Nephron (organoid): Measurements from ENCODE around the gene ADARB2.

Experiments used
- H3K27ac Mint-ChIP-seq, 3 experiments: 2 replicates each; pipeline ENCODE4 v1.8.0; 2020; ENCODE audit warnings: mixed read lengths in 3 of 3, mild to moderate bottlenecking in 2 of 3, moderate library complexity in 1 of 3
- H3K27me3 Mint-ChIP-seq: 2 replicates; pipeline ENCODE4 v1.8.0; 2021; ENCODE audit warnings: low read depth, mild to moderate bottlenecking, moderate library complexity, mixed read lengths
- H3K36me3 Mint-ChIP-seq: 2 replicates; pipeline ENCODE4 v1.8.0; 2020; ENCODE audit warnings: low read depth, mixed read lengths
- H3K4me1 Mint-ChIP-seq: 2 replicates; pipeline ENCODE4 v1.8.0; 2020; ENCODE audit warnings: mixed read lengths
- H3K4me3 Mint-ChIP-seq, 3 experiments: 2 replicates each; pipeline ENCODE4 v1.8.0; 2020; ENCODE audit warnings: mild to moderate bottlenecking in 3 of 3, mixed read lengths in 3 of 3, moderate library complexity in 2 of 3
- H3K9me3 Mint-ChIP-seq: 2 replicates; pipeline ENCODE4 v1.8.0; 2020; ENCODE audit warnings: mixed read lengths
- TF ChIP-seq, protein P1 (sequence below), 3 experiments: fragments of 200-600 bp; sonication (generic); IDR thresholded peaks; one replicate each; pipeline ENCODE4 v1.5.0; 2021; ENCODE audit warnings: antibody characterized with exemption in 3 of 3; ENCODE audit not compliant: unreplicated experiment in 3 of 3

ADARB2 gene

DNA sequence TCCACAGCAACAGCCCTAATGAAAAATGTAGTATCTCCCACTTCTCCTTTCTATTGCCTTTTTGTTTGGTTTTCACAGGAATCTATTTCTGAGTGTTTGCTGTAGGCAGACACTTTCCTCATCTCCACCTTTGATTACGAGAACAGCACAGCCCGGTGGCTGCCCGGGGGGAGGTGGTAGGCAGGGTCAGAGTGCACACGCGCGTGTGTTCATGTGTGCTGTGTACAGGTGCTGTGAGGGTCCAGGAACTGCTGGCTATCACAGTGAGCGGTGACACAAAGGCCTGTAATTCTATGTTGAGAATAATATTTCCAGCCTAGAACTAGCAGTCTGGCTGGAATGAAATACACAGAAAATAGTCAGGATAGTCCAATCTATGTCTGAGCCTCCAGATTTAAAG, 212.8 kb downstream of the ADARB2 start:
- no peak overlapping the region for H3K27ac Mint-ChIP-seq
- H3K27me3 Mint-ChIP-seq = peaks cover 14% of the 10 kb centered on the region
- no peak overlapping the region for H3K4me3 Mint-ChIP-seq
- H3K36me3 Mint-ChIP-seq = no peaks in the 10 kb centered on the region
- H3K4me1 Mint-ChIP-seq = no peaks in the 10 kb centered on the region
- TF ChIP-seq, protein P1, sequence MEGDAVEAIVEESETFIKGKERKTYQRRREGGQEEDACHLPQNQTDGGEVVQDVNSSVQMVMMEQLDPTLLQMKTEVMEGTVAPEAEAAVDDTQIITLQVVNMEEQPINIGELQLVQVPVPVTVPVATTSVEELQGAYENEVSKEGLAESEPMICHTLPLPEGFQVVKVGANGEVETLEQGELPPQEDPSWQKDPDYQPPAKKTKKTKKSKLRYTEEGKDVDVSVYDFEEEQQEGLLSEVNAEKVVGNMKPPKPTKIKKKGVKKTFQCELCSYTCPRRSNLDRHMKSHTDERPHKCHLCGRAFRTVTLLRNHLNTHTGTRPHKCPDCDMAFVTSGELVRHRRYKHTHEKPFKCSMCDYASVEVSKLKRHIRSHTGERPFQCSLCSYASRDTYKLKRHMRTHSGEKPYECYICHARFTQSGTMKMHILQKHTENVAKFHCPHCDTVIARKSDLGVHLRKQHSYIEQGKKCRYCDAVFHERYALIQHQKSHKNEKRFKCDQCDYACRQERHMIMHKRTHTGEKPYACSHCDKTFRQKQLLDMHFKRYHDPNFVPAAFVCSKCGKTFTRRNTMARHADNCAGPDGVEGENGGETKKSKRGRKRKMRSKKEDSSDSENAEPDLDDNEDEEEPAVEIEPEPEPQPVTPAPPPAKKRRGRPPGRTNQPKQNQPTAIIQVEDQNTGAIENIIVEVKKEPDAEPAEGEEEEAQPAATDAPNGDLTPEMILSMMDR (IDR thresholded peaks at IDR 0.05; ENCODE audit: unreplicated experiment in 3 of 3) = no peak
- no peaks in the 10 kb centered on the region for H3K9me3 Mint-ChIP-seq

DNA sequence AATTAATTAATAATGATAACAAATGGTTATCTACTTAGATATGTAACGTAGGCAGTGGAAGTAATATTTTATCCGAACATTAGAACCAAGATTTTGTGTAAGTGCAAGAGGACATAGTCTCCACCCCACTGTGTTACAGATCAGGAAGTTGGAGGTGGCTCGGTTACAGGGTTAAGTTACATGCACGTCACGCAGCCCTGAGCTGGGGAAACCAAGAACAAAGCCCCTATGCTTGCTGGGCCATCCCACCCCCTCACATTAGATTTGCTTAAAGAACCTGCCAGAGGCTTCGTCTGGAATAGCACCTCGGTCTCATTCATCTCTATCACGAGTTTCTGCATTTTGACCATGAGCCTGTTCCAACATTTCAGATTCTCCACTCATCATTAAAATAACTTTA, 214.1 kb downstream of the ADARB2 start:
- no peak overlapping the region for H3K27ac Mint-ChIP-seq
- no peaks in the 10 kb centered on the region for H3K9me3 Mint-ChIP-seq
- peaks cover 18% of the 10 kb centered on the region for H3K27me3 Mint-ChIP-seq
- H3K4me3 Mint-ChIP-seq = no peak overlapping the region
- TF ChIP-seq, protein P1 (IDR thresholded peaks at IDR 0.05; ENCODE audit: unreplicated experiment in 3 of 3) = no peak
- H3K36me3 Mint-ChIP-seq = no peaks in the 10 kb centered on the region
- H3K4me1 Mint-ChIP-seq = no peaks in the 10 kb centered on the region

DNA sequence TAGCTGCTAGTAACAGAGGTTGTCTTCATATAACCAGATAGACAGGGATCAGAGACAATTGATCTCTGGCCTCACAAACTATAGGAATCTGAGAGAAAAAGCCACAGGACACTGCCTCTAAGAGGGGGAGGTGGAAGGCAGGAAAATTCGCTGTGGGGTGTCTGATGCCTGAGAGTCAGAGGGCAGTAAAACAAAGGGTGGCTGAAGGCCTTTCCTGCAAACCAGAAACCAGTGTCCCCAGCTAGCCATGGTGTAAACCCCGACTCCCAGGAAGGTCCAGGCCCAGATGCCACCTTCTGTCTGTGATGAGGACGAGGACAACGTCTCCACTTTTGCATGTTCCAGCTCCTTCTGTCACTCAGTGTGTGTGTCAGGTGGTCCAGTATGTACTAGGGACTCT, 215.1 kb downstream of the ADARB2 start:
- Mint-ChIP-seq H3K27ac (no peak overlapping the region), H3K27me3 (peaks cover 24% of the 10 kb centered on the region), H3K4me1 (peaks cover 2% of the 10 kb centered on the region), H3K9me3 (no peaks in the 10 kb centered on the region), H3K36me3 (no peaks in the 10 kb centered on the region), H3K4me3 (no peak overlapping the region)
- TF ChIP-seq, protein P1 (IDR thresholded peaks at IDR 0.05; ENCODE audit: unreplicated experiment in 3 of 3) = no peak

DNA sequence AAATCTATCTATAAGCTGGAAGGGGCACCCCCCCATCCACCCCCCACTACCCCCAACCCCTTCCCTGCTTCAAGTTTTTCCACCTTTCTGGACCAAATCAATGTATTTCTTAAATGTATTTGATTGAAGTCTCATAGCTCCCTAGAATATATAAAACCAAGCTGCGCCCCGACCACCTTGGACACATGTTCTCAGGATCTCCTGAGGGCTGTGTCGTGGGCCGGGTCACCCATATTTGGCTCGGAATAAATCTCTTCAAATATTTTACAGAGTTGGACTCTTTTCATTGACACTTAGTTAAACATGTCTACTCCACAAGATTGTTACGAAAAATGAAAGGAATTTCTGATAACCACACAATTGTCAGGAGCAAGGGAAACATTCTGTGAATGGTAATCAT, 215.6 kb downstream of the ADARB2 start:
- TF ChIP-seq, protein P1 (IDR thresholded peaks at IDR 0.05; ENCODE audit: unreplicated experiment in 3 of 3) = no peak
- Mint-ChIP-seq H3K27ac (no peak overlapping the region), H3K4me3 (no peak overlapping the region)

DNA sequence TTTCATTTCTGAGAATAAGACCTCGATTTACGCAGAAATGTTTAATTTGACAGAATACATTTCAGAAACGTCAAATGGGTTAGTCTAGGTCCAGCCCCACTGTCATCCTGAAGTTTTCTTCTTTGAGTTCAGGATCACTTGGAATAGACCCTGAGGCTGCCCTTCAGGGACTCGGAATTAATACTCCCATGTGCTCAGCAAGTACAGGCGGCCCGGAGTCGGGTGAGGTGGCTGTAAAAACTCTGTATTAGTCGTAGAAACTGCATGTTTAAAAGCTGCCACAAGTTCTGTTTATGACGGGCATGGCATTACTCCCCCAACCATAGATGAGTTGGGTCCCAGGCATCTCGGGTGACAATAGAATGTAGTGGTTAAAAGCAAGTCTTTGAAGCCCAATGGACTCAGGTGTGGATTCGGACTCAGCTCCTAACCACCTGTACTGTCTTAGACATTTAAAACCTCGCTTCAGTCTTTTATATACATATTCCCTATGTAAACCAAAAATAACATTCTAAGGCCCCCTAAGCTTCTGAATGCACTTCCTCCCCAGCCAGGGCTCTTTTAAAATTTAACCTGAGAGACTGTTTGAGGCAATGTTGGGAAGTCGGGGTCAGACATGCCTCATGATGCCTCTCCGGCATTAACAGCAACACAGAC, 216.3 kb downstream of the ADARB2 start:
- no peaks in the 10 kb centered on the region for H3K36me3 Mint-ChIP-seq
- H3K27me3 Mint-ChIP-seq = peaks cover 28% of the 10 kb centered on the region
- H3K9me3 Mint-ChIP-seq = no peaks in the 10 kb centered on the region
- TF ChIP-seq, protein P1 (IDR thresholded peaks at IDR 0.05; ENCODE audit: unreplicated experiment in 3 of 3) = no peak
- H3K27ac Mint-ChIP-seq = no peak overlapping the region
- no peak overlapping the region for H3K4me3 Mint-ChIP-seq
- H3K4me1 Mint-ChIP-seq = peaks cover 11% of the 10 kb centered on the region

More for the DNA sequence above, 215.6 kb downstream of the ADARB2 start:
- no peaks in the 10 kb centered on the region for H3K9me3 Mint-ChIP-seq
- no peaks in the 10 kb centered on the region for H3K36me3 Mint-ChIP-seq
- H3K4me1 Mint-ChIP-seq = peaks cover 7% of the 10 kb centered on the region
- H3K27me3 Mint-ChIP-seq = peaks cover 27% of the 10 kb centered on the region

DNA sequence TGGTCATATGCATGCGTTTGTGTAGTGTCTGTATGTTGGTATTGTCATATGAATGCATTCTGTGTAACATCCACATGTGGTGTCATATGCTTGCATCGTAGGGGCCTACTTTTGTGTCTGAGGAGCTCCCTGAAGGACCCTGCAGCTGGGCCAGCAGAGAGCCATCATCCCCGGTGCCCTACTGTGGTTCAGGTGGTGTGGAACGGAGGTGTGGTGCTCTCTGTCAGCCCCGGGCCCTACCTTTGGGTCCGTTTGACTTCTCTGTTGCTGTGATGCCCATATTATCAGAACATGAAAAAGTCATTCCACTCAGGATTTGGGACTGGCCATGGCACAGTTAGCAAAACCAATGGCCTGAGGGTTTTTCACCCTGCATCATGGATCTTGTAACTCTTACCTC, 217.9 kb downstream of the ADARB2 start:
- no peak overlapping the region for H3K27ac Mint-ChIP-seq
- TF ChIP-seq, protein P1 (IDR thresholded peaks at IDR 0.05; ENCODE audit: unreplicated experiment in 3 of 3) = no peak
- H3K4me3 Mint-ChIP-seq = no peak overlapping the region
- H3K9me3 Mint-ChIP-seq = no peaks in the 10 kb centered on the region
- H3K27me3 Mint-ChIP-seq = peaks cover 27% of the 10 kb centered on the region
- peaks cover 11% of the 10 kb centered on the region for H3K4me1 Mint-ChIP-seq
- H3K36me3 Mint-ChIP-seq = no peaks in the 10 kb centered on the region
